Measurements from ENCODE around the gene GALR3.
"Not testable (repeated sequence)": the region's sequence is repeated elsewhere in the genome, so short reads cannot be mapped to it uniquely, and the experiment has no call there.

Gene GALR3, protein sequence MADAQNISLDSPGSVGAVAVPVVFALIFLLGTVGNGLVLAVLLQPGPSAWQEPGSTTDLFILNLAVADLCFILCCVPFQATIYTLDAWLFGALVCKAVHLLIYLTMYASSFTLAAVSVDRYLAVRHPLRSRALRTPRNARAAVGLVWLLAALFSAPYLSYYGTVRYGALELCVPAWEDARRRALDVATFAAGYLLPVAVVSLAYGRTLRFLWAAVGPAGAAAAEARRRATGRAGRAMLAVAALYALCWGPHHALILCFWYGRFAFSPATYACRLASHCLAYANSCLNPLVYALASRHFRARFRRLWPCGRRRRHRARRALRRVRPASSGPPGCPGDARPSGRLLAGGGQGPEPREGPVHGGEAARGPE

GRCh38 chr22:37823134-37823985 lies at the start of gene GALR3:
TSS of gene GALR3 (plus strand) at chr22:37823382. CDS start at chr22:37823407, 25 bp downstream.
- DNase-seq, result no peak

DNA sequence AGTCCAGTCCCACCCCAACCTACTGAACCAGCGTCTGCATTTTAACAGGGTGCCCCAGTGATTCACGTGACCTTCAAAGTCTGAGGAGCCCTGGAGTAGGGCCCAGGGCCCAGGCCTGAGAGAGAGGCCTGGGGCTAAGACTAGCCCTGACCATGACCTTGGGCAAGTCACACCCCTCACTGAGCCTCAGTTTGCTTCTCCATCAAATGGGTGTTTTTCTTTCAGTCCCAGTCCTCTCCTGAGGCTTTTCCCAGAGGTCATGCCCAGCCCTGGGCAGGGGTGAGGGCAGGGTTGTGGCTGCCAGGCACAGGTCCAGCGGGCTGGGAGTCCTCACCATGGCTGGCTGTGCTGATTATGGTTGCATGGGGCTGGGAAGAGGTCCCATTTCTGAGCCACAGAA lies 48.5 kb upstream of the GALR3 start:
- DNase-seq, result no peak

- no peak for DNase-seq
Measured at GRCh38 chr22:37775785-37776638, 47.2 kb upstream of the GALR3 start.

DNA sequence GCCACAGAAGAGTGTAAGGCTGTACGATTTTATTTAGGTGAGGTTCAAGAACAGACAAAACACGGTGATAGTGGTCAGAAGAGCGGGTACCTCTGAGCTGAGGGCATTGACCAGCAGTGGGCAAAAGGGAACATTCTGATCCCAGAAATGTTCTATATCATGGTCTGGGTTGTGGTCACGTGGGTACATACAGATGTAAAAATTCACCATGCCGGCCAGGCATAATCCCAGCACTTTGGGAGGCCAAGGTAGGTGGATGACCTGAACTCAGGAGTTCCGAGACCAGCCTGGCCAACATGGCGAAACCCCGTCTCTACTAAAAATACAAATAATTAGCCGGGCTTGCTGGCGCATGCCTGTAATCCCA lies 46.6 kb upstream of the GALR3 start:
- DNase-seq, result no peak

DNA sequence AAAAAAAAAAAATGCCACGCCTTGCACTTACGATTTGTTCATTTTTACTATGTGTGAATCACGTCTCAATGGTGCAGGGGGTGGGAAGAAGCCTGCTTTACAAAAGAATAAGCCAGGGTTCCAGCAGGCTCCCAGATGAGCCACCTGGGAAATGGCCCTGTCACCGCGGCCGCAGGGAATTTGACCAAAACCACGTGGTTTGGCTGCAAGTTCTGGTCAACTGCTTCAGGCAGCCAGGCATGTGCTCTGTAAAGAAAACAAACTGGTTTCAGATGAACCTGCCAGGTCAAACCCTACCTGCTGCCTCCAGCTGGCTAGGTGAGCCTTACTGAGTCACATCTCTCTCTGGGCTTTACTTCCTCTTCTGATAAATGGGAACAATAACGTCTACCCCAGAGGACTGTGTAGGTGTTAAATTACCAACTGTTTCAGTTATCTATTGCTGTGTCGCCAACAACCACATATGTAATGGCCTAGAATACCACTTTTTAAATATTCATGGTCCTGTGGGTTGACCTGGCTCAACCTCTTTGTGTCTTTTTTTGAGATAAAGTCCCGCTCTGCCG lies 46.0 kb upstream of the GALR3 start:
- no peak for DNase-seq

- DNase-seq, result no peak
Measured at GRCh38 chr22:37778370-37779009, 44.7 kb upstream of the GALR3 start.

- no peak for DNase-seq
Measured at GRCh38 chr22:37781434-37782059, 41.6 kb upstream of the GALR3 start.

DNA sequence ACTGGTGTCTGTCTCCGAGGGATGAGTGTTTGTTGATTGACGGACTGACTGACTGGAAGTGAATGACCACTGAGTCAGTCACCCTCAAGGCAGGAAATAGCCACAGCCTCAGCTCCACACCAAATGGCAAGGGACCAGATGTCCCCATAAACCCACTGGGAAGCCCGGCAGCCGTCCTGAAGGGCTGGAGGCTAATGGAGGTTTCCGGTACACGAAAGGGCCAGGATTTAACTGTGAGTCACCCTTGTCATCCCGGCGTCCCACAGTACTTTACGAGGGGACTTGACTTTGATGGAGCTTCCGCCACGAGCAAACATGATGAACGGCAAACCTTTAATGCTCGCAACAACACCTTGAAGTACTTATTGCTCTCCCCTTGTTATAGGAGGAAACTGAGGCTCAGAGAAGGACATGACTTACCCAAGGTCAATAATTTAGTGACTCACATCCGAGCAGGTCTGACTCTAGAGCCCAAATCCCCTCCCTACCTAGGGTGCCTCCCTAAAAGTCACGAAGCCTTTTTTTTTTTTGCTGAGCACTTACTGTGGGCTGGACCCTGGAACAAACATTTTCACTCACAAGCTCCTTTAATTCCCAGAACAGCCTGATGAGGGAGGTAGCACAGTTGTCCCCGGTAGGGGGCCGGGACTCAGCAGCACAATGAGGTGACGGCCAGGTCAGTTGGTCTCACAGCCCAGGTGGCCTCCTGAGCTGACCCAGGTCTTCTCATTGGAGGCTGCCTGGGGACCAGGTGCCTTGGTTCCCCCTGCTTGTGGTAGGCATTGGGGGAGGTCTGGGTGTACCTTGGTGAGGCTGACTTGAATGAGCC lies 40.6 kb upstream of the GALR3 start:
- DNase-seq, result no peak

DNA sequence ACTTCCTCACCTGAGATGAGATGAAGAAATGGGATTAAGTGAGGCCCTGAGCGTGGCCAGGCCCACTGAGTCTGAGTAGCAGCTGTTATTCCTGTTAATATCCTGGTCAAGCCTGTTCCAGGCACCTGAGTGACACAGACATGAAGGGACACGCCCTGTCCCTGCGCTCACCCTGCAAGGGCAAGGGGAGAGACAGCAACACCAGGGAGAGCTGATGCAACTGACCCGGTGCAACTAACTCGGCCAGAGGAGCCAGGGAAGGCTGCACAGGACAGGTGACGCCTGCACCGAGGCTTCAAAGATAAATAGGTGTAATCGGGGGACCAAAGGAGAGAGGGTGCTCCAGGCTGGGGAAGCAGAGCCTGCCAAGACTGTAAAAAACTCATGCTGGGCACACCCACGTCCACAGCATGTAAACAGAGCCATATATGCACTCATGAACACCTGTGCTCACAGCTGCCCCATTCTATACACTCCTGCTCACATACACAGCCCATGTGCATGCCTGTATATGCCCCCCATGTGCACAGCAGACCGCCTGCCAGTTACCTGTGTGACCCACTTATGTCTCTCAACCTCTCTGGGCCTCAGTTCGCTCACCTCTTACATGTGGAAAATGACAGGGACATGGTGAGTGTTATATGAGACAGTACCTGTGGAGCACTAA lies 38.2 kb upstream of the GALR3 start:
- DNase-seq, result no peak

DNA sequence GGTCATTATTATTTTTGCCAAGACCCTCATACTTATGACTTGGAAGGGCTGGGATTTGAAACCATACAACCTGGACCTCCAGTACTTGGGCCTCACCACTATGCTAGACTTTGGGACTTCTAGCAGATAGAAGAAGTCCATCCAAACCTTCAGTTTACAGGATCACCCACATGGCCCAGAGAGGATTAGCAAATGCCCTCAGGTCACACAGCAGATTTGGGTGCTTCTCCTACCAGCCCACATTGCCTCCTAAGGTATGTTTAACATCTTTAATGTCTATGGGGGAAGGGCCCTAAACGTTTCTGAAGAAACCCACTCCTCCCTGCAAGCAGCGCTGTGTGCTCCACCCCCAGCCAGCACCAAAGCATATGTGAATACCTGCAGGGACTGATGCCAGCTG lies 32.9 kb upstream of the GALR3 start:
- DNase-seq, result no peak

- no peak for DNase-seq
Measured at GRCh38 chr22:37792494-37792893, 30.7 kb upstream of the GALR3 start.

- no peak for DNase-seq
Measured at GRCh38 chr22:37794376-37794775, 28.8 kb upstream of the GALR3 start.

- DNase-seq, result no peak
Measured at GRCh38 chr22:37796079-37796478, 27.1 kb upstream of the GALR3 start.

DNA sequence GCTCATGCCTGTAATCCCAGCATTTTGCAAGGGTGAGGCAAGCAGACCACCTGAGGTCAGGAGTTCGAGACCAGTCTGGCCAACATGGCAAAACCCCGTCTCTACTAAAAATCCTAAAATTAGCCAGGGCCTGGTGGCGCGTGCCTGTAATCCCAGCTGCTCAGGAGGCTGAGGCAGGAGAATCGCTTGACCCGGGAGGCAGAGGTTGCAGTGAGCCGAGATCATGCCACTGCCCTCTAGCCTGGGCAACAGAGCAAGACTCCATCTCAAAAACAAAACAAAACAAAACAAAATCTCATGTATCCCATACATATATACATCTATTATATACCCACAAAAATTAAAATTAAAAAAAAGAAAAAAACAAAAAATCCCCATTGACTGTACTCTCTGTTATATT lies 25.9 kb upstream of the GALR3 start:
- DNase-seq, result not testable (repeated sequence)

GRCh38 chr22:37797874-37798500 lies 25.2 kb upstream of the GALR3 start:
- no peak for DNase-seq

- DNase-seq, result not testable (repeated sequence)
Measured at GRCh38 chr22:37799979-37800378, 23.2 kb upstream of the GALR3 start.

DNA sequence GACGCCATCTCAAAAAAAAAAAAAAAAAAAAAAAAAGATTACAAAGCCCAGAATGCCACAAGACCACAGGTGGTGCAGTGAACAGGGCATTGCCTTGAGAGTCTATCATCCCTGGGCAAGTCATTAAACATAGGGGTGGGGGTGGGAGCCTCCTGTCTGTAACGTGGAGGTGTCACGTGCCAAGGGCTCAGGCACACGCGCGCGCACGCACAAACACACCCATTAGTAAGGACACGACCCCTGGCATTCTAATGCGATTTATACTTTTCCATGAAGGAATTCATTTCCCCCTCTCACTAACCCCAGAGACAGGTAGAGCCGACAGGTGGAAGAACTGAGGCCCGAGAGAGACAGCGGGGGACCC lies 21.3 kb upstream of the GALR3 start:
- no peak for DNase-seq

- DNase-seq, result no peak
Measured at GRCh38 chr22:37802310-37803194, 20.6 kb upstream of the GALR3 start.

- no peak for DNase-seq
Measured at GRCh38 chr22:37803195-37803638, 20.0 kb upstream of the GALR3 start.

Data from CD4-positive, alpha-beta T cell treated with Interferon alpha-2 for 1 hour (primary cell).